HEK293 (cell line): Measurements from ENCODE around the gene CYTL1.

Experiments used
- CTCF ChIA-PET: fragments of 350-600 bp; formaldehyde crosslinking; extraction: SDS; loops from one replicate; lab custom pipeline; 2021; ENCODE audit warnings: antibody characterized with exemption; lab: Yijun Ruan, JAX
- POLR2A ChIA-PET: fragments of 300-600 bp; formaldehyde crosslinking; extraction: SDS; loops from one replicate; lab custom pipeline; 2020; ENCODE audit warnings: antibody characterized with exemption, inconsistent platforms; lab: Yijun Ruan, JAX
- H3K27ac ChIP-seq: fragments of 200-500 bp; sonication (Bioruptor generic); 2 replicates; pipeline ENCODE4 v1.5.1; 2014; ENCODE audit warnings: low read depth, low read length, control low read depth, inconsistent platforms; ENCODE audit errors: extremely low read depth
- H3K36me3 ChIP-seq, 2 experiments: fragments of 200-500 bp in 1 of 2; sonication (Bioruptor generic) in 1 of 2; 1 replicate in 1 of 2; 2 replicates in 1 of 2; pipeline ENCODE4 v1.5.1; 2014 to 2017; ENCODE audit warnings: inconsistent platforms in 2 of 2, low read length in 2 of 2; ENCODE audit not compliant: control insufficient read depth in 2 of 2, insufficient read depth in 1 of 2
- H3K4me1 ChIP-seq: fragments of 200-500 bp; sonication (Bioruptor generic); 2 replicates; pipeline ENCODE4 v1.5.1; 2014; ENCODE audit warnings: mild to moderate bottlenecking, low read length, inconsistent platforms; ENCODE audit not compliant: control insufficient read depth, insufficient read depth
- H3K4me3 ChIP-seq: 2 replicates; pipeline ENCODE4 v1.5.1; 2011; ENCODE audit warnings: low read depth, mild to moderate bottlenecking, control low read depth, low read length, moderate library complexity
- H3K9me3 ChIP-seq: fragments of 200-500 bp; sonication (Bioruptor generic); 2 replicates; pipeline ENCODE4 v1.5.1; 2014; ENCODE audit warnings: low read depth, low read length, inconsistent platforms; ENCODE audit not compliant: control insufficient read depth, insufficient read depth
- FEZF1 ChIP-seq: fragments of 450-650 bp; formaldehyde crosslinking; IDR thresholded peaks from 2 replicates; pipeline ENCODE4 v1.5.1; 2016; ENCODE audit warnings: missing biosample characterization, missing genetic modification characterization
- GLI4 ChIP-seq: fragments of 450-650 bp; formaldehyde crosslinking; IDR thresholded peaks from 2 replicates; pipeline ENCODE4 v1.5.1; 2016; ENCODE audit warnings: missing biosample characterization, missing genetic modification characterization
- KLF1 ChIP-seq: fragments of 450-650 bp; formaldehyde crosslinking; IDR thresholded peaks from 2 replicates; pipeline ENCODE4 v1.5.1; 2016; ENCODE audit warnings: missing biosample characterization, missing genetic modification characterization
- PRDM1 ChIP-seq: fragments of 450-650 bp; formaldehyde crosslinking; IDR thresholded peaks from 2 replicates; pipeline ENCODE4; 2016; ENCODE audit warnings: missing biosample characterization, missing genetic modification characterization
- ZFP3 ChIP-seq: fragments of 450-650 bp; formaldehyde crosslinking; IDR thresholded peaks from 2 replicates; pipeline ENCODE4 v1.5.1; 2016; ENCODE audit warnings: low read depth, missing biosample characterization, missing genetic modification characterization
- ZNF10 ChIP-seq: fragments of 450-650 bp; formaldehyde crosslinking; IDR thresholded peaks from 2 replicates; pipeline ENCODE4 v1.5.1; 2017; ENCODE audit warnings: missing biosample characterization, missing genetic modification characterization
- ZNF112 ChIP-seq: fragments of 450-650 bp; formaldehyde crosslinking; IDR thresholded peaks from 2 replicates; pipeline ENCODE4 v1.5.0; 2017; ENCODE audit warnings: missing biosample characterization, missing genetic modification characterization
- ZNF157 ChIP-seq: fragments of 450-650 bp; formaldehyde crosslinking; IDR thresholded peaks from 2 replicates; pipeline ENCODE4 v1.5.1; 2016; ENCODE audit warnings: missing biosample characterization, missing genetic modification characterization
- ZNF24 ChIP-seq: fragments of 450-650 bp; formaldehyde crosslinking; IDR thresholded peaks from 2 replicates; pipeline ENCODE4 v1.5.1; 2016; ENCODE audit warnings: missing biosample characterization, missing genetic modification characterization
- ZNF302 ChIP-seq: fragments of 450-650 bp; formaldehyde crosslinking; IDR thresholded peaks from 2 replicates; pipeline ENCODE4 v1.5.1; 2016; ENCODE audit warnings: missing biosample characterization, missing genetic modification characterization, low read depth
- ZNF335 ChIP-seq: fragments of 450-650 bp; formaldehyde crosslinking; conservative IDR thresholded peaks from 2 replicates; pipeline ENCODE4 v1.5.1; 2016; ENCODE audit warnings: missing biosample characterization, missing genetic modification characterization
- ZNF366 ChIP-seq: fragments of 450-650 bp; formaldehyde crosslinking; conservative IDR thresholded peaks from 2 replicates; pipeline ENCODE4 v1.5.1; 2016; ENCODE audit warnings: missing biosample characterization, missing genetic modification characterization
- ZNF560 ChIP-seq: fragments of 450-650 bp; formaldehyde crosslinking; IDR thresholded peaks from 2 replicates; pipeline ENCODE4 v1.5.1; 2017; ENCODE audit warnings: missing biosample characterization, missing genetic modification characterization, borderline replicate concordance
- ZNF768 ChIP-seq: fragments of 450-650 bp; formaldehyde crosslinking; IDR thresholded peaks from 2 replicates; pipeline ENCODE4 v1.5.1; 2018; ENCODE audit warnings: missing biosample characterization, mild to moderate bottlenecking, missing genetic modification characterization
- ZXDB ChIP-seq: fragments of 450-650 bp; formaldehyde crosslinking; IDR thresholded peaks from 2 replicates; pipeline ENCODE4 v1.5.1; 2016; ENCODE audit warnings: missing biosample characterization, missing genetic modification characterization
- TF ChIP-seq, protein P1 (sequence below): fragments of 450-650 bp; formaldehyde crosslinking; IDR thresholded peaks from 2 replicates; pipeline ENCODE4 v1.5.1; 2016; ENCODE audit warnings: missing biosample characterization, missing genetic modification characterization
- TF ChIP-seq, protein P2 (sequence below): fragments of 450-650 bp; formaldehyde crosslinking; IDR thresholded peaks from 2 replicates; pipeline ENCODE4 v1.5.1; 2016; ENCODE audit warnings: missing biosample characterization, missing genetic modification characterization
- TF ChIP-seq, protein P3 (sequence below): fragments of 450-650 bp; formaldehyde crosslinking; IDR thresholded peaks from 2 replicates; pipeline ENCODE4 v1.5.1; 2017; ENCODE audit warnings: missing biosample characterization, missing genetic modification characterization
- TF ChIP-seq, protein P4 (sequence below): fragments of 450-650 bp; formaldehyde crosslinking; IDR thresholded peaks from 2 replicates; pipeline ENCODE4 v1.5.1; 2016; ENCODE audit warnings: missing biosample characterization, missing genetic modification characterization

CYTL1 gene

DNA sequence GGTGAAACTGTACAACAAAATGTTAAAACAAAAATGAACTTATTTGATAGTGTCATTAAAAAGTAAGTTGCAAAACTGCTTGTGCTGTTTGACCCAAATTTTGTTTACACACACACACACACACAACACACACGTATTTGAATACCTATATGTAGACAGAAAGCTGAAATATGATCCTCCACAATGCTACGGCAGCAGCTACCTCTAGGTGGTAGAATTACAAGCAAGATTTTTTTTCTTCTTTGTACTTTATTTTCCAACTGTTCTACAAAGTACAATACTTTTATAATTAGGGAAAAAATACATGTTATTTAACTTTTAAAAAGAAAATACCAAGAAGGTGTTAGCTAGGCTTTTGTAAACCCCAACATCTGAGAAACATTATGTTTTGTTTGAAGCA, 1.2 kb downstream of the CYTL1 start:
- TF ChIP-seq ZNF157 (no peak), ZNF335 (tag by site-specific recombination) (no peak), FEZF1 (tag by site-specific recombination) (no peak), ZNF302 (tag by site-specific recombination) (no peak), ZNF560 (tag by site-specific recombination) (no peak), ZNF768 (tag by site-specific recombination) (no peak), ZNF24 (no peak), PRDM1 (tag by site-specific recombination) (no peak), ZNF10 (no peak), ZNF366 (tag by site-specific recombination) (no peak), ZFP3 (tag by site-specific recombination) (no peak), GLI4 (tag by site-specific recombination) (no peak), KLF1 (tag by site-specific recombination) (no peak), ZNF112 (tag by site-specific recombination) (no peak), ZXDB (tag by site-specific recombination) (no peak)
- TF ChIP-seq, protein P1, sequence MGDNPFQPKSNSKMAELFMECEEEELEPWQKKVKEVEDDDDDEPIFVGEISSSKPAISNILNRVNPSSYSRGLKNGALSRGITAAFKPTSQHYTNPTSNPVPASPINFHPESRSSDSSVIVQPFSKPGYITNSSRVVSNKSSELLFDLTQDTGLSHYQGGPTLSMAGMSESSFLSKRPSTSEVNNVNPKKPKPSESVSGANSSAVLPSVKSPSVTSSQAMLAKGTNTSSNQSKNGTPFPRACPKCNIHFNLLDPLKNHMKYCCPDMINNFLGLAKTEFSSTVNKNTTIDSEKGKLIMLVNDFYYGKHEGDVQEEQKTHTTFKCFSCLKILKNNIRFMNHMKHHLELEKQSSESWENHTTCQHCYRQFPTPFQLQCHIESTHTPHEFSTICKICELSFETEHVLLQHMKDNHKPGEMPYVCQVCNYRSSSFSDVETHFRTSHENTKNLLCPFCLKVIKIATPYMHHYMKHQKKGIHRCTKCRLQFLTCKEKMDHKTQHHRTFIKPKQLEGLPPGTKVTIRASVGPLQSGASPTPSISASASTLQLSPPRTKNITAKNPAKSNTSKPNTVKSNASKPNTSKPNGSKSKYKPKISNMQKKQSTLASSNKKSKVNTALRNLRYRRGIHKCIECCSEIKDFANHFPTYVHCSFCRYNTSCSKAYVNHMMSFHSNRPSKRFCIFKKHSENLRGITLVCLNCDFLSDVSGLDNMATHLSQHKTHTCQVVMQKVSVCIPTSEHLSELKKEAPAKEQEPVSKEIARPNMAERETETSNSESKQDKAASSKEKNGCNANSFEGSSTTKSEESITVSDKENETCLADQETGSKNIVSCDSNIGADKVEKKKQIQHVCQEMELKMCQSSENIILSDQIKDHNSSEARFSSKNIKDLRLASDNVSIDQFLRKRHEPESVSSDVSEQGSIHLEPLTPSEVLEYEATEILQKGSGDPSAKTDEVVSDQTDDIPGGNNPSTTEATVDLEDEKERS (tag by site-specific recombination) = no peak
- TF ChIP-seq, protein P2, sequence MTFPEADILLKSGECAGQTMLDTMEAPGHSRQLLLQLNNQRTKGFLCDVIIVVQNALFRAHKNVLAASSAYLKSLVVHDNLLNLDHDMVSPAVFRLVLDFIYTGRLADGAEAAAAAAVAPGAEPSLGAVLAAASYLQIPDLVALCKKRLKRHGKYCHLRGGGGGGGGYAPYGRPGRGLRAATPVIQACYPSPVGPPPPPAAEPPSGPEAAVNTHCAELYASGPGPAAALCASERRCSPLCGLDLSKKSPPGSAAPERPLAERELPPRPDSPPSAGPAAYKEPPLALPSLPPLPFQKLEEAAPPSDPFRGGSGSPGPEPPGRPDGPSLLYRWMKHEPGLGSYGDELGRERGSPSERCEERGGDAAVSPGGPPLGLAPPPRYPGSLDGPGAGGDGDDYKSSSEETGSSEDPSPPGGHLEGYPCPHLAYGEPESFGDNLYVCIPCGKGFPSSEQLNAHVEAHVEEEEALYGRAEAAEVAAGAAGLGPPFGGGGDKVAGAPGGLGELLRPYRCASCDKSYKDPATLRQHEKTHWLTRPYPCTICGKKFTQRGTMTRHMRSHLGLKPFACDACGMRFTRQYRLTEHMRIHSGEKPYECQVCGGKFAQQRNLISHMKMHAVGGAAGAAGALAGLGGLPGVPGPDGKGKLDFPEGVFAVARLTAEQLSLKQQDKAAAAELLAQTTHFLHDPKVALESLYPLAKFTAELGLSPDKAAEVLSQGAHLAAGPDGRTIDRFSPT (tag by site-specific recombination) = no peak
- TF ChIP-seq, protein P3, sequence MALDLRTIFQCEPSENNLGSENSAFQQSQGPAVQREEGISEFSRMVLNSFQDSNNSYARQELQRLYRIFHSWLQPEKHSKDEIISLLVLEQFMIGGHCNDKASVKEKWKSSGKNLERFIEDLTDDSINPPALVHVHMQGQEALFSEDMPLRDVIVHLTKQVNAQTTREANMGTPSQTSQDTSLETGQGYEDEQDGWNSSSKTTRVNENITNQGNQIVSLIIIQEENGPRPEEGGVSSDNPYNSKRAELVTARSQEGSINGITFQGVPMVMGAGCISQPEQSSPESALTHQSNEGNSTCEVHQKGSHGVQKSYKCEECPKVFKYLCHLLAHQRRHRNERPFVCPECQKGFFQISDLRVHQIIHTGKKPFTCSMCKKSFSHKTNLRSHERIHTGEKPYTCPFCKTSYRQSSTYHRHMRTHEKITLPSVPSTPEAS (tag by site-specific recombination) = no peak
- TF ChIP-seq, protein P4, sequence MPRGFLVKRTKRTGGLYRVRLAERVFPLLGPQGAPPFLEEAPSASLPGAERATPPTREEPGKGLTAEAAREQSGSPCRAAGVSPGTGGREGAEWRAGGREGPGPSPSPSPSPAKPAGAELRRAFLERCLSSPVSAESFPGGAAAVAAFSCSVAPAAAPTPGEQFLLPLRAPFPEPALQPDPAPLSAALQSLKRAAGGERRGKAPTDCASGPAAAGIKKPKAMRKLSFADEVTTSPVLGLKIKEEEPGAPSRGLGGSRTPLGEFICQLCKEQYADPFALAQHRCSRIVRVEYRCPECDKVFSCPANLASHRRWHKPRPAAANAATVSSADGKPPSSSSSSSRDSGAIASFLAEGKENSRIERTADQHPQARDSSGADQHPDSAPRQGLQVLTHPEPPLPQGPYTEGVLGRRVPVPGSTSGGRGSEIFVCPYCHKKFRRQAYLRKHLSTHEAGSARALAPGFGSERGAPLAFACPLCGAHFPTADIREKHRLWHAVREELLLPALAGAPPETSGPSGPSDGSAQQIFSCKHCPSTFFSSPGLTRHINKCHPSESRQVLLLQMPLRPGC (tag by site-specific recombination) = no peak
- CTCF ChIA-PET = no interaction called here
- Histone ChIP-seq H3K27ac (no peak overlapping the region), H3K9me3 (no peaks in the 10 kb centered on the region), H3K4me1 (no peaks in the 10 kb centered on the region), H3K4me3 (no peak overlapping the region), H3K36me3 (no peaks in the 10 kb centered on the region)
- POLR2A ChIA-PET = no interaction called here
